Measurements from ENCODE around the gene SLC9A9. TPM values are rescaled to one million over a fixed set of nuclear protein-coding genes. Genes with fewer than 3 reads are reported as not detected.

The SLC9A9 gene
- total RNA-seq, 1 experiment from 2014 or later = 2.2 TPM

DNA sequence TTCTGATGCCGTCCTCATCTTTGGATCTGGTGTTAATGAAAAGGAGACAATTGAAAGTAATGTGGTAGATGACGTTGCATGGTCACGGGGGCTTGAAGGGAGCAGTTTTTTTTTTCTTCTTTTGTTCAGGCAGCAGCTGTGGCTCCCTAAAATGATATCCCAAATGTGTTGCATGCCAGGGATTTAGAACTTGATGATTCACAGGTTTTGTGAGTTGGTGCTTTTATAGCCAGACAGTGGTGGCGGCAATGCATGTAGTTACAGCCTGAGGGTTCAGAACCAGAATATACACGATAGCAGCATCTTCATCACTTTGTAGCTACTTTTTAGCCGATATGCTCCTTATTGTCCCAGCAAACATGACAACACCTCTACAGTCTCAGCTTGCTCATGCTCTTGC lies 595.3 kb downstream of the SLC9A9 start:
- TF ChIP-seq, protein P1, sequence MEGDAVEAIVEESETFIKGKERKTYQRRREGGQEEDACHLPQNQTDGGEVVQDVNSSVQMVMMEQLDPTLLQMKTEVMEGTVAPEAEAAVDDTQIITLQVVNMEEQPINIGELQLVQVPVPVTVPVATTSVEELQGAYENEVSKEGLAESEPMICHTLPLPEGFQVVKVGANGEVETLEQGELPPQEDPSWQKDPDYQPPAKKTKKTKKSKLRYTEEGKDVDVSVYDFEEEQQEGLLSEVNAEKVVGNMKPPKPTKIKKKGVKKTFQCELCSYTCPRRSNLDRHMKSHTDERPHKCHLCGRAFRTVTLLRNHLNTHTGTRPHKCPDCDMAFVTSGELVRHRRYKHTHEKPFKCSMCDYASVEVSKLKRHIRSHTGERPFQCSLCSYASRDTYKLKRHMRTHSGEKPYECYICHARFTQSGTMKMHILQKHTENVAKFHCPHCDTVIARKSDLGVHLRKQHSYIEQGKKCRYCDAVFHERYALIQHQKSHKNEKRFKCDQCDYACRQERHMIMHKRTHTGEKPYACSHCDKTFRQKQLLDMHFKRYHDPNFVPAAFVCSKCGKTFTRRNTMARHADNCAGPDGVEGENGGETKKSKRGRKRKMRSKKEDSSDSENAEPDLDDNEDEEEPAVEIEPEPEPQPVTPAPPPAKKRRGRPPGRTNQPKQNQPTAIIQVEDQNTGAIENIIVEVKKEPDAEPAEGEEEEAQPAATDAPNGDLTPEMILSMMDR (IDR thresholded peaks at IDR 0.05; ENCODE audit: unreplicated experiment) = no peak
- Mint-ChIP-seq H3K4me3 (ENCODE audit: unreplicated experiment) (no peak overlapping the region), H3K36me3 (ENCODE audit: insufficient read depth, unreplicated experiment) (no peaks in the 10 kb centered on the region), H3K9me3 (ENCODE audit: unreplicated experiment) (no peaks in the 10 kb centered on the region), H3K27me3 (ENCODE audit: insufficient read depth, unreplicated experiment) (no peaks in the 10 kb centered on the region), H3K27ac (ENCODE audit: low read depth, unreplicated experiment) (no peak overlapping the region), H3K4me1 (ENCODE audit: insufficient read depth, unreplicated experiment) (peaks cover 6% of the 10 kb centered on the region)
- intact Hi-C loops (cut with micrococcal nuclease) = no loop called here
- BruUV-seq (replicated peaks) = no TSS peak
- DNase-seq (ENCODE audit: unreplicated experiment) = peak; percentile 2
- CTCF ChIA-PET = interaction anchor here (0.6 to 0.7 kb wide), 2 partner anchors 391 to 421 kb away, joined by 3 read pairs; no protein-coding TSS in a partner anchor
- POLR2A ChIA-PET = no interaction called here

DNA sequence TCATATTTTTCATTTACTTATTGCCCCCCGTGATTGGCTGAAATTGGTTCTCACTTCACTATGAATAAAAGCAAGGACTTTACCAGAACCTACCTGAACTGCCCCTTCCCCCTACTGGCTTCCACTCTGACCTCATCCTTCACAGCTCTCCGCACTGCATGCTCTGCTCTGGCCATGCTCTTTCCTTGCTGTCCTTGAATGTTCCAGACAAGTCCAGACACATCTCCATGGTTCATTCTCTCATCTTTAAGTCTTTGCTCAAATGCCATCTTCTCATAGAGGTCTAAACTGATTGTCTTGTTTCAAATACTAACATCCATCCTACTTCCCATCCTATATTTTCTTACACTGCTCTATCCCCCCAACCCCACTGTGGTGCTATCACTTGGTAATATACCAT lies 599.3 kb downstream of the SLC9A9 start:
- peak; percentile 20 for DNase-seq (ENCODE audit: unreplicated experiment)
- Mint-ChIP-seq H3K4me1 (ENCODE audit: insufficient read depth, unreplicated experiment) (peaks cover 6% of the 10 kb centered on the region), H3K36me3 (ENCODE audit: insufficient read depth, unreplicated experiment) (no peaks in the 10 kb centered on the region), H3K9me3 (ENCODE audit: unreplicated experiment) (no peaks in the 10 kb centered on the region), H3K27ac (ENCODE audit: low read depth, unreplicated experiment) (peak overlapping the region; percentile 65), H3K27me3 (ENCODE audit: insufficient read depth, unreplicated experiment) (no peaks in the 10 kb centered on the region), H3K4me3 (ENCODE audit: unreplicated experiment) (no peak overlapping the region)
- ChIA-PET POLR2A (no interaction called here), CTCF (interaction anchor here (0.6 to 1.0 kb wide), 2 partner anchors 18 to 564 kb away, joined by 3 to 5 read pairs; no protein-coding TSS in a partner anchor)
- TF ChIP-seq, protein P1 (IDR thresholded peaks at IDR 0.05; ENCODE audit: unreplicated experiment) = no peak
- intact Hi-C loops (cut with micrococcal nuclease) = no loop called here
- BruUV-seq (replicated peaks) = no TSS peak

DNA sequence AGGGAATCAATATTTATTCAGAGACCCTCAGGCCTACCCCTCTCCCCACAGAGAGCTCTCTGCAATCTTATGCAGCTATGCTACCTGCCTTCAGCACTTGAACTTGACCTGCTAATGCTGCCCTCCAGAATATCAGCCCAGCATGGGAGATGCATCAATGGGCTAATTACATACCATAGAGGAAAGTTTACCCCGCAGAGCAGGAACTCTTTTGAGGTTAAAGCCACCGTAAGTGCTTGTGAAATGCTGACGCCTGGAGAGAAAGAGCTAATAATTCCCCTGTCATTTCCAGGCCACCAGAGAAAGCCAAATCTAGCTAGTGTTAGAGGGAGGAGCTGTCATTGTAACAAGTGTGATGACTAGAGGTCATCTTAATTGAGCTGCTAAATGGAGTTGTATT lies 601.2 kb downstream of the SLC9A9 start:
- H3K27me3 Mint-ChIP-seq (ENCODE audit: insufficient read depth, unreplicated experiment) = no peaks in the 10 kb centered on the region
- DNase-seq (ENCODE audit: unreplicated experiment) = no peak
- CTCF ChIA-PET = interaction anchor here (0.8 kb wide), 1 partner anchor 62 kb away, joined by 3 read pairs; no protein-coding TSS in a partner anchor
- no peak overlapping the region for H3K27ac Mint-ChIP-seq (ENCODE audit: low read depth, unreplicated experiment)
- POLR2A ChIA-PET = no interaction called here
- intact Hi-C loops (cut with micrococcal nuclease) = no loop called here
- H3K9me3 Mint-ChIP-seq (ENCODE audit: unreplicated experiment) = no peaks in the 10 kb centered on the region
- no TSS peak for BruUV-seq (replicated peaks)
- TF ChIP-seq, protein P1 (IDR thresholded peaks at IDR 0.05; ENCODE audit: unreplicated experiment) = no peak
- peaks cover 6% of the 10 kb centered on the region for H3K4me1 Mint-ChIP-seq (ENCODE audit: insufficient read depth, unreplicated experiment)
- H3K36me3 Mint-ChIP-seq (ENCODE audit: insufficient read depth, unreplicated experiment) = no peaks in the 10 kb centered on the region
- H3K4me3 Mint-ChIP-seq (ENCODE audit: unreplicated experiment) = no peak overlapping the region

DNA sequence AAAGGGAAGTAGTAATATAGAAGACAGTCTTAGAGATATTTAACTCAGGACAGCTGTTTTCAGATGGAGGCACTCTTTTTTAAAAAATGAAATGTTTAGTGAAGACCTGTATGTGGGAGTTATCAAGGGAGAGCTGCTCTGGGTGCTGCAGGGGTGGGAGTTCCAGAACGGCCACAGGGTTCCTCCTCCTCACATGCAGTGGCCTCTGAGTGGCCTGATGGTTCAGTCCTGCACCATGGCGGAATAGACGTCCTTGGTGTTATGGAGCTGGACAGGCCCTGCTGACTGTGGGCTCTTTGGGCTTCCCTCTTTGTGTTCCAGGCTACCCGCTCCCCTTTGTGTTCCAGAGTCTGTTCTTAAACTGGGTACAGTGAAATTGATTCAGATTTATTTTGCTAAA lies 602.6 kb downstream of the SLC9A9 start:
- H3K9me3 Mint-ChIP-seq (ENCODE audit: unreplicated experiment) = no peaks in the 10 kb centered on the region

More for the DNA sequence above, 602.6 kb downstream of the SLC9A9 start:
- DNase-seq (ENCODE audit: unreplicated experiment) = no peak
- H3K27ac Mint-ChIP-seq (ENCODE audit: low read depth, unreplicated experiment) = no peak overlapping the region
- intact Hi-C loops (cut with micrococcal nuclease) = no loop called here
- H3K36me3 Mint-ChIP-seq (ENCODE audit: insufficient read depth, unreplicated experiment) = no peaks in the 10 kb centered on the region
- peaks cover 6% of the 10 kb centered on the region for H3K4me1 Mint-ChIP-seq (ENCODE audit: insufficient read depth, unreplicated experiment)
- H3K4me3 Mint-ChIP-seq (ENCODE audit: unreplicated experiment) = no peak overlapping the region
- ChIA-PET CTCF (no interaction called here), POLR2A (no interaction called here)
- TF ChIP-seq, protein P1 (IDR thresholded peaks at IDR 0.05; ENCODE audit: unreplicated experiment) = no peak
- no peaks in the 10 kb centered on the region for H3K27me3 Mint-ChIP-seq (ENCODE audit: insufficient read depth, unreplicated experiment)
- no TSS peak for BruUV-seq (replicated peaks)

Measured in MCF 10A (cell line).